IPS-20b (cell line): ENCODE results near the gene COQ4.

Source experiments
- H3K27ac ChIP-seq: one replicate; pipeline ENCODE4 v1.5.1; 2013; ENCODE audit warnings: low read length
- H3K27me3 ChIP-seq: 2 replicates; pipeline ENCODE4 v1.6.1; 2013; ENCODE audit warnings: mild to moderate bottlenecking, low read length, inconsistent platforms; ENCODE audit not compliant: insufficient read depth
- H3K36me3 ChIP-seq: 2 replicates; pipeline ENCODE4 v1.6.1; 2013; ENCODE audit warnings: low read depth, mild to moderate bottlenecking, inconsistent platforms, low read length, moderate library complexity; ENCODE audit not compliant: insufficient read depth
- H3K4me1 ChIP-seq: 2 replicates; pipeline ENCODE4 v1.6.1; 2013; ENCODE audit warnings: mild to moderate bottlenecking, control low read depth, inconsistent platforms, low read length, moderate library complexity; ENCODE audit not compliant: insufficient read depth
- H3K4me3 ChIP-seq: 2 replicates; pipeline ENCODE4 v1.5.1; 2013; ENCODE audit warnings: mild to moderate bottlenecking, low read length, inconsistent platforms
- H3K9ac ChIP-seq: 2 replicates; pipeline ENCODE4 v1.6.1; 2013; ENCODE audit warnings: low read depth, mild to moderate bottlenecking, inconsistent platforms, low read length, moderate library complexity
- H3K9me3 ChIP-seq: 2 replicates; pipeline ENCODE4 v1.6.1; 2013; ENCODE audit warnings: mild to moderate bottlenecking, low read depth, low read length, inconsistent platforms; ENCODE audit not compliant: insufficient read depth

Gene COQ4

GRCh38 chr9:128286440-128286839, 36.2 kb upstream of the COQ4 start:
- no peaks in the 10 kb centered on the region for H3K4me1 ChIP-seq
- no peaks in the 10 kb centered on the region for H3K27me3 ChIP-seq
- H3K27ac ChIP-seq: no peak overlapping the region
- no peak overlapping the region for H3K9ac ChIP-seq
- H3K36me3 ChIP-seq: peaks cover 23% of the 10 kb centered on the region; the same call in 1 of the 2 replicates
- H3K9me3 ChIP-seq: no peaks in the 10 kb centered on the region
- H3K4me3 ChIP-seq: no peak overlapping the region

- no peaks in the 10 kb centered on the region for H3K9me3 ChIP-seq
- H3K4me1 ChIP-seq: no peaks in the 10 kb centered on the region
- no peak overlapping the region for H3K27ac ChIP-seq
- H3K27me3 ChIP-seq: no peaks in the 10 kb centered on the region
- peaks cover 23% of the 10 kb centered on the region; the same call in 1 of the 2 replicates for H3K36me3 ChIP-seq
- H3K9ac ChIP-seq: no peak overlapping the region
- H3K4me3 ChIP-seq: no peak overlapping the region
These were observed 34.2 kb upstream of the COQ4 start for GRCh38 chr9:128288273-128289004.

GRCh38 chr9:128292009-128292408, 30.6 kb upstream of the COQ4 start:
- Histone ChIP-seq H3K27me3 (no peaks in the 10 kb centered on the region), H3K9me3 (no peaks in the 10 kb centered on the region), H3K36me3 (0 out of 2 replicates have a peak, but pooled peaks cover 10% of the 10 kb centered on the region), H3K4me3 (no peak overlapping the region), H3K4me1 (no peaks in the 10 kb centered on the region), H3K9ac (no peak overlapping the region), H3K27ac (no peak overlapping the region)

- Histone ChIP-seq H3K9ac (no peak overlapping the region), H3K27me3 (no peaks in the 10 kb centered on the region), H3K4me1 (no peaks in the 10 kb centered on the region), H3K4me3 (no peak overlapping the region), H3K27ac (no peak overlapping the region), H3K9me3 (no peaks in the 10 kb centered on the region), H3K36me3 (0 out of 2 replicates have a peak, but pooled peaks cover 9% of the 10 kb centered on the region)
These were observed 29.5 kb upstream of the COQ4 start for GRCh38 chr9:128293091-128293490.

- no peak overlapping the region for H3K4me3 ChIP-seq
These were observed 28.5 kb upstream of the COQ4 start for GRCh38 chr9:128294142-128294541.

GRCh38 chr9:128296340-128297220, 26.1 kb upstream of the COQ4 start:
- H3K9me3 ChIP-seq: no peaks in the 10 kb centered on the region
- H3K4me3 ChIP-seq: no peak overlapping the region
- H3K27ac ChIP-seq: no peak overlapping the region
- no peaks in the 10 kb centered on the region for H3K36me3 ChIP-seq
- H3K9ac ChIP-seq: no peak overlapping the region
- no peaks in the 10 kb centered on the region for H3K27me3 ChIP-seq
- H3K4me1 ChIP-seq: no peaks in the 10 kb centered on the region

More at GRCh38 chr9:128294142-128294541, 28.5 kb upstream of the COQ4 start:
- no peak overlapping the region for H3K27ac ChIP-seq
- H3K27me3 ChIP-seq: no peaks in the 10 kb centered on the region
- no peak overlapping the region for H3K9ac ChIP-seq
- H3K4me1 ChIP-seq: no peaks in the 10 kb centered on the region
- H3K36me3 ChIP-seq: no peaks in the 10 kb centered on the region
- no peaks in the 10 kb centered on the region for H3K9me3 ChIP-seq

GRCh38 chr9:128297221-128297773, 25.3 kb upstream of the COQ4 start:
- H3K4me3 ChIP-seq: no peak overlapping the region

GRCh38 chr9:128298535-128299482, 23.8 kb upstream of the COQ4 start:
- no peak overlapping the region for H3K27ac ChIP-seq
- H3K9me3 ChIP-seq: no peaks in the 10 kb centered on the region
- H3K4me3 ChIP-seq: no peak overlapping the region
- no peak overlapping the region; the same call in 1 of the 2 replicates for H3K9ac ChIP-seq
- H3K27me3 ChIP-seq: no peaks in the 10 kb centered on the region
- H3K4me1 ChIP-seq: no peaks in the 10 kb centered on the region
- no peaks in the 10 kb centered on the region for H3K36me3 ChIP-seq

More at GRCh38 chr9:128297221-128297773, 25.3 kb upstream of the COQ4 start:
- H3K4me1 ChIP-seq: no peaks in the 10 kb centered on the region
- no peaks in the 10 kb centered on the region for H3K27me3 ChIP-seq
- no peak overlapping the region for H3K27ac ChIP-seq
- no peaks in the 10 kb centered on the region for H3K9me3 ChIP-seq
- H3K9ac ChIP-seq: no peak overlapping the region
- H3K36me3 ChIP-seq: no peaks in the 10 kb centered on the region

- no peak overlapping the region for H3K4me3 ChIP-seq
- H3K4me1 ChIP-seq: no peaks in the 10 kb centered on the region
- H3K9me3 ChIP-seq: no peaks in the 10 kb centered on the region
- peaks cover 11% of the 10 kb centered on the region for H3K36me3 ChIP-seq
- H3K27ac ChIP-seq: no peak overlapping the region
- no peaks in the 10 kb centered on the region for H3K27me3 ChIP-seq
- no peak overlapping the region for H3K9ac ChIP-seq
These were observed 18.3 kb upstream of the COQ4 start for GRCh38 chr9:128304136-128304970.

- Histone ChIP-seq H3K9me3 (no peaks in the 10 kb centered on the region), H3K36me3 (peaks cover 17% of the 10 kb centered on the region), H3K27me3 (no peaks in the 10 kb centered on the region), H3K4me3 (no peak overlapping the region), H3K4me1 (no peaks in the 10 kb centered on the region), H3K9ac (no peak overlapping the region), H3K27ac (no peak overlapping the region)
These were observed 17.7 kb upstream of the COQ4 start for GRCh38 chr9:128304971-128305288.
